RKO (cell line): ENCODE data around the gene ERBB4.
"Not testable (repeated sequence)": the region's sequence is repeated elsewhere in the genome, so short reads cannot be mapped to it uniquely, and the experiment has no call there.

Source experiments
- DNase-seq: peaks from one replicate; pipeline ENCODE4 v3.0.0-alpha.2; 2016; ENCODE audit warnings: low spot score

ERBB4 gene

DNA sequence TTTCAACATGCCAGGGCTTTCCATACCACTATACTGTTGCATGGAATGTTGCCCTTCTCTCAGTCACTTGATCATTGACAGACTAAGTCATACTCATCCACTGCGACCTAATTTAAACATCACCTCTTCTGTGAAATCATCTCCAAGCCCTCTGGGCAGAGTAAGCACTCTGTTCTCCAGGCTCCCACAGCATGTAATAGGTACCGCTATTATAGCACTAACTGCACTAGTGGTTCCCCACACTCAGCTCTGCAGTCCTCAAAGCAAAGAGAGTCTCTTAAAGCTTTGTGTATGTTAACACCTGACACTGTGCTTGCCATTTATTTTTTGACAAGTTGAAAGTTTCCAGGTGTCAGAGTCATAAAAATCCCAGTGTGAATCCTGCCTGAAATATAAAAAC, 947.2 kb downstream of the ERBB4 start:
- no peak for DNase-seq

DNA sequence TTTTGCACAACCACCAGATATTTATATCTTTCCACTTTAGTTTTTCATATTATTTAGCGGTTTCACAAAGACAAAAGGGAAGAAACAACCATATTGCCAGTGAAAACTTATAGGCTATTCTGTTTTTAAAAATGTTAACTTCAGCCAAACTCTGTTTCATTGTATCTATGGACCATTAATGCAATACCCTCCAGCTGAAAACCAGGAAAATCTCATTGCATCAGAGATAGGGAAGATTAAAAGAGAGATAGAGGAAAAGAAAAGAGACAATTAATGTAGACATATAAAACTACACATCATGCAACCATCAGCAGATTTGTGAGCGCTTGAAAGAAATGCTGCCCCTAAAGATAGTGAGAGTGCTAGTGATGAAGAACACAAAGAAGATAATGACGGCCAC, 970.2 kb downstream of the ERBB4 start:
- DNase-seq: no peak

DNA sequence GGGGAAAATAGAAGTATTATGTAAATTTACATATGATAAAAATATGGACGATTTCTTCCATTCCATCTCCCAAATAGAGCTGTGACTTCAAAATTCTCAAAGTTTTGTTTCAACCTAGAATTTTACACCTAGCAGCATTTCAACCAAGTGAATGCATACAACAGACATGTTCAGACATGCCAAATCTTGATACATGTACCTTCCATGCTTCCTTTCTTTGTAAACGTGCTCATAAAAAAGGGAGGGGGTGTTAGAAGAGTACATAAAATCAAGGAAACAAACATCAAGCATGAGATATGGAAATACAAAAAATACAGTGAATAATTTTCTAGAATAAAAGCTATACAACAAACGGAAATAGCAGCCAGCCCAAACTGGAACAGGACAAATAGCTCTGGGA, 974.2 kb downstream of the ERBB4 start:
- no peak for DNase-seq

DNA sequence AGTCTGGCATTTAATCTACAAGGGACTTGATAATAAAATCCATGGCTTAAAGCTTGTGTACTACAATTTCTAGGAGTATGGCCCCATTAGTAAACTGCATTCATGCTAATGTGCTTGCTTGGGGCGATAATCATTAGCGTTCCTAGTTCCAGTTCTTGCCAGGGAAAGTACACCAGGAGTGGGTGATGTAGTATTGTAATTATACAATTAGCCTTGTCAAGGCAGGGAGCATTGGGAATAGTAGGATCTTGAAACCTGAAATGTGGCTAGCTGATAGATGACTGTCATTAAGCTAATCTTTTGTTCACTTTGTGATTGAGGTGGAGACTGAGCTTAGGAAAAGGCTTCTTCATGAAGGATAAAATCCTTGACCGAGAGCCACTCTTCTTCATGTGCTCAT, 993.0 kb downstream of the ERBB4 start:
- no peak for DNase-seq

DNA sequence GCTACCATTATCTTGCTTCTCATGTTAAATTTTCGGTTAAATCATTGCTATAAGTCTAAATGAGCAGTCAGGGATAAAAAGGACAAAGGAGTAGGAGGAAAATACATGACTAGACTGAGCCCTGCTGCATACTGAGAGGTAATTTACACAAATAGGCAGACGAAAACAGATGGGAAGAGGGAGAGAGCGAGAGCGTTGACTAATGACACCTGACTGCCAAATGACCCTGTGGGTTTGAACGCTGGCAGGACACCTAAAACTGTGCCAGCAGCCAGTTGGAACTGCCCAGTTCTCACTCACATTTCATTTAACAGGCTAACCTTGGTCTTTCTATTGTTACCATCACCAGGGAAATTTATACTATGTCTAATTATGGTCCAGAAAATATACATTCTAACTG, 1004.0 kb downstream of the ERBB4 start:
- DNase-seq: no peak

DNA sequence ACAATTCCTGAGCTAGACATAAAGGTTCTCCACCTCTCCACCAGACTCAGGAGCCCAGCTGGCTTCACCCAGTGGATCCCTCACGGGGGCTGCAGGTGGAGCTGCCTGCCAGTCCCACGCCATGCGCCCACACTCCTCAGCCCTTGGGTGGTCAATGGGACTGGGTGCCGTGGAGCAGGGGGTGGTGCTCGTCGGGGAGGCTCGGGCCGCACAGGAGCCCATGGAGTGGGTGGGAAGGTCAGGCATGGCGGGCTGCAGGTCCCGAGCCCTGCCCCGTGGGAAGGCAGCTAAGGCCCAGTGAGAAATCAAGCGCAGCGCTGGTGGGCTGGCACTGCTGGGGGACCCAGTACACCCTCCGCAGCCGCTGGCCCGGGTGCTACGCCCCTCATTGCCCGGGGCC, 1014.4 kb downstream of the ERBB4 start:
- DNase-seq: not testable (repeated sequence)

DNA sequence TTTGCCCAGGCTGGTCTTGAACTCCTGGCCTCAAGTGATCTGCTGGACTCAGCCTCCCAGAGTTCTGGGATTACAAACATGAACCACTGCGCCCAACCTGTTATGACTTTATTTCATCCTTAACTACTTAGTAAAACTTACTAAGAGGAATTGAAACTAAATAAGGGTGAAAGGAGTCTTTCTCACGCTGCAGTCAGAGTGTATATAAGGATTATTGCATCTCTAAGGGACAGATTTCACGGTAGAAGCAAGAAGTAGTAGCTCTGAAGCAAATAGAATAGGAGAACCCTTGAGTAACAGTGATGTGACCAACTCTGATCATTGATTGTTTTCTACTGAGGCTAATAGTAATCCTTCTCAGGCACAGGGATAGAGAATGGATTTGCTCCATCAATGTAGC, 1022.1 kb downstream of the ERBB4 start:
- no peak for DNase-seq

DNA sequence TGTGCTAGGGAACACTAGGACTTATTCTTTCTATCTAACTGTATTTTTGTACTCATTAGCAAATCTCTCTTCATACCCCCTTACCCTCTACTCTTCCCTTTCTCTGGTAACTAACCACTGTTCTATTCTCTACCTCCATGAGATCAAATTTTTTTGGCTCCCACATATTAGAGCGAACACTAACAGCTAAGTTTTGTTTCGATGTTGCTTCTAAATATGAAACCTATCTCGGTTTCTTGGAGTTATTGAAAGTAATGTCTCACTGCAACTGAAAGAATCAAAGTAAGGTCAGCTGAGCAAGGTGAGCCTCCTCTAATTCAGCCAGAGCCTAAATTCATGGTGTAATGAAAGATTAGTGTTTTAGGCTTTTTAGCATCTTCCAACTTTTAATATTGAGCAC, 1024.6 kb downstream of the ERBB4 start:
- no peak for DNase-seq

DNA sequence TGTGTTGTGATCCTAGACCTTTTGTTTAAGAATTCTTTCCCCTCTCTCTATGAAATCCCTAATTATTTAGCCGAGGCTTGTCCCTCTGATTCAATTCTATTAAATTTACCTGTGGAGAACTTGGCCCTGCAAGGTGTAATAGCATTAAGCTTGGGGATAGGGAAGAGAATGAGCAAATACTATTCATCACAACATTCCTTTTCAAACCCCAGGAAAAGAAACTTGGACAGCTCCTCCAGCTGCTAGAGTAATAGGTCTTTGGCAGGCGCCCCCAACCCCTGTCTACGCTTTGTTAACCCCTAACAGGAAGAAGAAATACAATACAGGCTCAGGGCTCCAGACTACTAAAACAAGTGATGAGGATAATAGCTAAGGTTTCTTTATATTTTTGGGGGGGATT, 1025.2 kb downstream of the ERBB4 start:
- no peak for DNase-seq

DNA sequence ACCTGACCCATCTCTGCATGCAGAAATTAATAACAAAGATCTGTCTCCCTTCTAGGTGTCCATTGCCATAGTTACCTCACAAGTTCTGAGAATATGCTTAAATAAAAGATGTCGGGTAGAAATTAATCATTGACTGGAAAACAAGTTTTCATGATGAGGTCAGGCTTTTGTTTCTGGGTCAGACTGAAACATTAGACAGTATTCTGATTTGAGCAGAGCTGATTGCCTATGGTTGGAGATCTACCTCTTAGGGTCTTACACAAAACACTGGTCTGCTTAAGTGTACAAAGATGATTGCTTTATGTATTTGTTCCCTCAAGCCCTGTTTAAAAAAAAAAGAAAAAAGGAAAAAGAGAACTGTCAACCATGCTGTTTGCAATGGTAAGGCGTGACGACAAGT, 1025.8 kb downstream of the ERBB4 start:
- no peak for DNase-seq

DNA sequence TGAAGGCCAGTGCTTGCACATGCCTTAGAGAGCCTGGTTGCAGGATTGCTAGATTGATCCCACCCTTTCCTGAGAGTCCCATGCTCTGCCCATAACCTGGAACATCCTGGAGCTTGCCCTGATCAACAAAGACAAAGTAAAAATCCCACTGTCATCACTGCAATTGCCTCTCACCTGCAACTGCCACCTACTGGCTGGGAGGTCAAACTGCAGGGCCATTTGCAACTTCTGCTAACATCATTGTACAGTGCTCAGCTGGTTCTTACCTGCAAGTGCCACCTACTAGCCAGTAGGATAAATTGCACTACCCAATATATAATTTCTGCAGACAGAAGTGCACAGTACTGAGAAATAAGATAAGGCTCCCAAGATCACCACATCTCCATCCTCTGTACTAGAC, 1034.7 kb downstream of the ERBB4 start:
- DNase-seq: no peak

DNA sequence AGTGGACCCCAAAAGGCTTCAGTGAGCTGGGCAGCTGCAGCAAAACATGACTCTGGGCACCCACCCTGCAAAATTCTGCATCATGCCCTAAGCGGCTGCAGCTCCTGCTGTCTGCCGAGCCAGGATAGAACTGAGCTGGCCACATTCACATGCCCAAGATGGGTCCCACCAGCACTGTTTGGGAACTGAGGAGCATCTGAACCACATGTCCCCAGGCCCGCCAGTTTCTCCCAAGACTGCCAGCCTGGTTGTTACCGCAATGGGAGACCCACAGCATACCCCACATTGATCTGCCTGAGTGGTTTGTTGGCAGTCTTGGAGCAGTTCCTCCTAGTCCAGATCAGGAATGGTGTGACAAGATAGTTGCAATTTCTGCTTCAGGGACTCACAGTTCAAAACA, 1035.4 kb downstream of the ERBB4 start:
- DNase-seq: no peak

DNA sequence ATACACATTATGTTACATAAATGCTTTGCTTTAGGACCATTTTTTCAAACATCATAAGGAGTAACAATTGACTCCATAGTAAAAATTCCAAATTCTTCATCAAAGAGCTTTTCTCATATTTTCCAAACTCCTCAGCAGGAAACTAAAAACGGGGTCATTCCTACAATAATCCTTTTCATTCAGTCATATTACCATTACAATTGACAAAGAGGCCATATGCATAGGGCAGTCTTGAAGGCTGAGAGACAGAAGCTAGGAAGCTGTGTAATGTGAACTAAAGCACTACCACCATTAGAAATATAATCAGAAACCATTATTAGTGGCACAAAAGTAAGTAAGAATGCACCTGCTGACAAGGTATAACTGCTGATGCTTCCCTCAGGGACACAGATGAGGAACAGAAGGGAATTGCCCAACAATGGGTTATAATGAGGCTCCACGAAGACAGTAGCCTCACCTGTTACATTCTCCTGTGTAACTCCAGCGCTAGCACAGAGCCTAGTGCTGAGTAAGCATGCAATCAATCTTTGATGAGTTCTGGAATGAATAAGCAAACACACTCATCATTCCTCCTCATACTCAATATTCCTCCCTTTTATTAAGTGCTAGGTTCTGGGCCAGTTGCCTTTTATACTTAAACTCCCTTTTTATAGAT, 1039.9 kb downstream of the ERBB4 start:
- no peak for DNase-seq

DNA sequence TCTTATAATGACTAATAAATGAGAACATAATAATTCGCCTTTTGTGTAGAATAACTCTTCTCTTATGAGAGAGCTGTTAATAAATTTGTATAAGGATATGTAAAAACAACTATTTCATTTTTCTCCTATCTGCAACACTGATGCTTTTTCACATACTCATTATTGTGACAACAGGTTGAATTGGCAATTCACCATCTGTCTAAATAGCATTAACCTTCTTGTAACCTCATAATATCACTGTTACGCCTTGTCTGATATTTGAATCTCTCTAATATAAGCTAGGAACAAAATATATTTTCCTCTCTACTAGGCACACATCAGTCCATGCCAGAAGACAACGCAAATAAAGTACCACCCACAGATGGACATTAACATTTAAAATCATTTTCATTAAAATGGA, 1043.3 kb downstream of the ERBB4 start:
- DNase-seq: no peak

DNA sequence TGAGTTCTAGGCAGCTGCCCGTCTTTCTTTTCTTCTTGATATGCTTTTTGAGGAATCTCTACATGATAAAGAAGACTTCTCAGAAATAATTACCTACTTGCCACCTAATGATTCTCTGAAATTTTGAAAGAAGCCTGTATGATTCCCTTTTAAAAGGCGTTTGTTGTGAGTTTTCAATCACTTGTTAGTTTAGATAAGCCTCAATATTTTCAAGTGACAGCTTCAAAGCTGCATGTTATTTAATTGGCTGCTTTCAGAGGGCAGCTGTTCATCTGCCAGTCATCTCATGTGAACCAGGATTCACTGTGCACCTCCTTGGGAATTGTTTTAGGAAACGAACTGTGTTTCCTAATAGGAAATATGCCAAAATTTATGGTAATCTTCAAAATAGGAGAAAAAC, 1044.1 kb downstream of the ERBB4 start:
- DNase-seq: no peak

DNA sequence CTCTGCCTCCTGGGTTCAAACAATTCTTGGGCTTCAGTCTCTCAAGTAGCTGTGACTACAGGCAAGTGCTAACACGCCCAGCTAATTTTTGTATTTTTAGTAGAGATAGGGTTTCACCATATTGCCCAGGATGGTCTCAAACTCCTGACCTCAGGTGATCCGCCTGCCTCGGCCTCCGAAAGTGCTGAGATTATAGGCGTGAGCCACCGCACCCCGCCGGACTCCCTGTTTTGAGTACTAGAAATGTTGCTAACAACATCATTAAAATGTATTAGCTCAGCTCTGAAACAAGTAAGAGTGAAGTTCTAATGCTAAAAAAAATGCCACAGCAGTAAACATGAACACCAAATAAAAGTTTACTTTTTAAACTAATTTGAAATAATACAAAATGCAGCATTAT, 1044.5 kb downstream of the ERBB4 start:
- DNase-seq: no peak

DNA sequence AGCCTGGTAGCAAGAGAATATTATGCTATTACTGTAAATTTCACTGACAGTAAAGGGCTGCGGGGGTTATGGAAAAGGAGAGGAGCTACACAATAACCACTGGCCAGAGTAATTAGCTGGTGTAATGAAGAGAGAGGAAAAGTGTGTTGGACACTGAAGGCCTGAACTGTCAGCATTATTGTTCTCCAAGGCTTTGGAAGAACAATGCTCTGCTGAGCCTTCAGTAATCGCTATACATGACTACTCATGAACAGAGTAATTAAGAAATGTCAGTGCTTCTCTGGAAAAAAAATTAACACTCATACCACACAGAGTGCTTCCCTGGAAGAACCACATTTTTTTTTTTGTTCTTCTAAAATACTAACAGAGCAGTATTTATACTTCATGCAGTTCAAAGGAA, 1050.9 kb downstream of the ERBB4 start:
- DNase-seq: no peak

DNA sequence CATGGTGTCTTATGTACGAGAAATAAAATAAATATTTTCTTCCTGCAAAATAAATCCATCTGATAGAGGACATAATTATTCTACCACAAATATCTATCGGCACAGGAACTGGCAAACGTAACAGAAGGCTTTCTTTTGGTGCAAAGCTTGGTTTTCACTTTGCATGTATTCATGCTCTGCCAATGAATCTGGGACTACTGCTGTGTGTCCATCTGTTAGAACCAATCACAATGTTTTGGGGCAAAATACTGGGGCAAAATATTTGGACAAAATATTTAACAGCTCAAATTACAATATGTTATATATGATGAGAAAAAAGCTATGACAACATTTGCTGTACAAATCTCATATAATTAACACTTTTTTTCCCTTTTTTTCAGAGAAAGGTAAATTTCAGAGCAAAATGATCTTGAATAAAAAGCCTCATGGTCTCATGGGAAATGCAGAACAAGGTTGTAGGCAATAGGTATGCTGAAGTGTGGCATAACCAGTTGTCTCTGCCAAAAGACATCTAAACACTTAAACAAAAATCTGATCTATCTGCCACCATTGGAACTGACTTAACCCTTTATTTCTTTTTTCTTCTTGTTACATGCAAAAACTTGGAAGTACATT, 1059.0 kb downstream of the ERBB4 start:
- DNase-seq: no peak

DNA sequence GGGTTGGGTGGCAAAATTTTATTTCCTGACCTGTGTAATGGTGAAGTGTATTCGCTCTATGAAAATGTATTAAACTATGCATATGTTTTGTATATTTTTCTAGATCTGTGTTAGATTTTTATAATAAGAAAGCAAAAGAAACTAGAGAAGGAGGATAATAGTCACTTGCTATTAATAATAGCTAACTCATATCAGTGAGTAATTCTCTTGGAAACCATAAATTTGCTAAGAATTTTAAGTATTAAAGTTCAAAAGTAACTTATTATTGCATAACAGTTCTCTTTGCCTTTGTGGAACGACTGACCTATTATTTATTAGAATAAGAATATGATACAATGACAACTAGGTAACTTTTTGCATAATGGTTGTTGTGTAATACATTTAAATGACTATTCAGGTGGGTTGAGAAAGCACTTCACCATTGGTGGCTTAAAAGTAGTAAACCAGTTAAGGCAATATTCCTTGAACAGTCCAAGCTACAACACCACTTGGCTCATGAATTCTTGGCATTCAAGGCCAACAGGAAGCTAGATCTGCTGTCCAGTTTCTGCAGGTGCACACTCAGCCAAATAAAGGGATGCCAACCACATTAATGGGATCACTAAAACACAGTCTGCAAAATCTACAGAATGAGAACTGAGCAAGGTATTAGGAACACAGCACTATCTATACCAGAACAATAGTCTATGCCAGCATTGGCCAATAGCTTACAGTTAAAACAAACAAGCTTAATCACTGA, 1060.9 kb downstream of the ERBB4 start:
- no peak for DNase-seq

DNA sequence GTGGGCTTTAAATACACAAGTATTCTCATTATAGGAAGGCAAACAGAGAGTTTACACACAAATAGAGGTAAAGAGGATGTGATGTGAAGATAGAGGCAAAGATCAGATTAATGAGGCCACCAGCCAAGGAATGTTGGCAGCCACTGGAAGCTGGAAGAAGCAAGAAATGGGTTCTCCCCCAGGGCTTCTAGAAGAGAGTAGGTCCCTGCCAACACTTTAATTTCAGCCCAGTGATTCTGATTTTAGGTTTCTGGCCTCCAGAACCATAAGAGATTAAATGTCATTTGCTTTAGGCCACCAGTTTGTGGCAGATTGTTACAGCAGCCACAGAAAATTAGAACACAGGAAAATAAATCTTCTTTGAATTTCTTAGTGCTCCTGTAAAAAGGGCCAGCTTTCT, 1065.5 kb downstream of the ERBB4 start:
- no peak for DNase-seq

DNA sequence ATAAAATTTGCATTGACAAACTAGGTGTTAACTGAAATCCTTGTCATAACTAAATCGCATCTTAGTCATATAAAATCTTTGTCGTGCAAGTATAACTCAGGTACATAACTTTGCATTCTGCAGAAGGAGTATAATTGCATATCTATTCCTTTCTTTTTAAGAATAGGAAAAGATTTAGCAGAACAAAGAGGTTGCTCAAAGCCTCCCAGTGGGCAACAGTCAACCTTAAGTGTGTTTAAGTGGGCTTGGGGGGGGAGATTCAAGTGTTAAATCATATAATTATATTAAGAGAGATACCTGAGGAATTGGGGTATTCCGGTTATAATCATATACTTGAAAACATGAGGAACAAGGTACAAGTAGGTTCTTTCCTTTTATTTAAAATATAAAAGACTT, 1068.9 kb downstream of the ERBB4 start:
- no peak for DNase-seq

DNA sequence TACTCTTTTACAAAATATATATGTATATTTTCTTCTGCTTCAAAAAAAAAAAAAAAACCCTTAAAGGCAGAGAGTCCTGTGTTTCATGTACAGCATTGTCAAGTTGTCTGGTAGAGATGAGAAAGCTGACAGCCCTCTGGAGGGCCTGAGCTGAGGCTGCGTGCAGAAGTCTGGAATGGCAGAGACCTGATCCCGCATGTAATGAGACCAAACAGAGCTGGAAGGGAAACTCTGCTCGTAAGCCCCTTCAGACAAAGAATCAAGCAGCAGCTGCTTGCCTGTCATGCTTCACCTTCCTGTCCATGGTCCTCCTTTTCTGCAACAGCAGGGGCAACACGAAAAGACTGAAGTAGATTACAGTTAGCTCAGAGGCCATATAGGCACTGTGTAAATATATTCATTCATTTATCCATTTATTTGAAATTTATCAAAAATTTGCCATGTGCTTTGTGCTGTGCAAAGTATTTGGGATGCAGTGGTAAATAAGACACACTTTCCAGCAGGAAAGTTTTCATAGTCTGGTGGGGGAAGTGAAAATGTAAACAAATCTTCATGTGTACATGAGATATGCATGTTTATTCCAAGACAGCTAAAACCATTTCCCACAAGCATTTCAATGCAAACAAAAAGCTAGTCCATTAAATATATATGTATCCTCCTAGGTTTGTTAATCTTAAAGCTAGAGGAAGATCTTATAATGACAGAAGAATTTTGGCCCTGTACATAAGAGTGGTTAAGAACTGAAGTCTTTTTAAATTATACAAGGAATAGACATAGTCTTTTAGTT, 1069.5 kb downstream of the ERBB4 start:
- DNase-seq: no peak

DNA sequence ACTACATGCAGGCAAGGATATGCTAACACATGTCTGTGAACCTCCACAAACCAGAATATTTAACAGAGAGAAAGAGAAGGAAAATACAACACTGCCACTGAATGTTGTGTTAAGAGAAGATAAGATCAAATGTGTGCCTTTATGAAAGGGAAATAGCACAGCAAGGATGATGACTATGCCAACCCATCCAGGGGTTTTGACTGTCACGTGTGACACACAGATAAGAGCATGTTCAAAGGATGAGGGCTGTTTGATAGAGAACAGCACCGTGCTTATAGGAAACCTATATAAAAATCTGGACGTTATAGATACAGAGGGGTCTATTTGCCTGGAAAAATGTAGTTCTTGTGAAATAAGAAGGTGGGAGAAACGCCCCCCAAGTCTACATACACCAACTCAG, 1070.4 kb downstream of the ERBB4 start:
- no peak for DNase-seq
